ENCODE measurements around the gene MRPL22. TPM values are rescaled to one million over a fixed set of nuclear protein-coding genes. Genes with fewer than 3 reads are reported as not detected.
A peak's percentile ranks its signal among the peaks of the same experiment; 100 is the strongest.

The MRPL22 gene
- total RNA-seq: 10 to 100 TPM; 17.2 to 42.3 TPM
- 10 to 100 TPM; 35.6 to 36.0 TPM for polyA plus RNA-seq (ENCODE audit: insufficient read length in 2 of 2)
- long read RNA-seq, donor 1, transcript MRPL22-207 (7 exons, 3,176 nt): major isoform, 34 of 43 reads
- long read RNA-seq, donor 1, partial matches to known transcripts: 5 of 43 reads
- long read RNA-seq, donor 1, other reads (novel, unspliced or antisense): 0 of 43 reads
- long read RNA-seq, donor 2, transcript MRPL22-207 (7 exons, 3,176 nt): major isoform, 10 of 14 reads
- long read RNA-seq, donor 2, partial matches to known transcripts: 0 of 14 reads
- long read RNA-seq, donor 2, other reads (novel, unspliced or antisense): 0 of 14 reads
- long read RNA-seq, donor 3, transcript MRPL22-207 (7 exons, 3,176 nt): major isoform, 8 of 13 reads
- long read RNA-seq, donor 3, partial matches to known transcripts: 0 of 13 reads
- long read RNA-seq, donor 3, other reads (novel, unspliced or antisense): 0 of 13 reads
- long read RNA-seq, donor 4, transcript MRPL22-202 (6 exons, 784 nt): minor isoform, 12 of 108 reads
- long read RNA-seq, donor 4, transcript MRPL22-207 (7 exons, 3,176 nt): major isoform, 72 of 108 reads
- long read RNA-seq, donor 4, transcript MRPL22-201 (6 exons, 3,035 nt): minor isoform, 5 of 108 reads
- long read RNA-seq, donor 4, partial matches to known transcripts: 16 of 108 reads
- long read RNA-seq, donor 4, other reads (novel, unspliced or antisense): 0 of 108 reads

DNA sequence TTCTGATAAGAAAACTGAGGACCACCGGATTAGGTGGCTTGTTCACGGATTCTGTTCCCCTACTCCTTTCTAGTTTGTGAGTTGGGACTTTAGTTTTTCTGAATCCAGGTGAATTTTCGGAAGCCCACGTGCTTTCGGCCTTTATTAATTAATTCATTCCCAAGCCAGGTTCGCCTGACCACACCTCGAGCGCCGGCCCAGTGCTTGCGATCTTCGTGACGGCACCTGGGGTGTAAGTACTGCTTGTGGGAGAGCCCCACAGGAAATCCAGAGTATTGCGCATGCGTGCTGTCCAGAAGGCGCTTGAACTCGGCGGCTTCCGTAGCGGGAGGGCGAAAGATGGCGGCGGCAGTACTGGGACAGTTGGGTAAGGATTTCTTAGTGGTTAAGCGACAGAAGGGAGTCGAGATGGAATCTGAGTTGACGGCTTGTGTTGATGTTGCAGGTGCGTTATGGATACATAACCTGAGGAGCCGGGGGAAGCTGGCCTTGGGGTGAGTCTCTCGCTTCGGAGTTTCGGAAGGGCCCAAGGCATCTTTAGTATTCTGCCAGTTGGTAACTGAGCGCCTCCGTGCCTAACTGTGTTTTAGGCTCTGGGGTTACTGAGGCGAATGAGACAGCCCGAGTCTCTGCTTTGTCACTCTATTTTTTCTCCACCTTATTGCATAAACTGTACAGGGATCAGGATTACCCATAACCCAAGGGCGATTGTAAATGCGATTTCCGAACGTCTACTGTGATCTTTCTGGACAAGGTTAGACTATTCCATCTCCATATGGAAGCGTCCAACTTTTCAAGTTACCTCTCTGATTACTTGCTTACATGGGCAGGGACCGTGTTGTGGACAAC, at the start of gene MRPL22:
MRPL22 (plus strand) TSS at position 302 of the 849 bp plus-strand sequence; CDS start at position 340, 38 bp downstream.
- Histone ChIP-seq H3K27ac (ENCODE audit: low read depth, low read length) (peak within 1 kb of the TSS; percentile 79), H3K36me3 (ENCODE audit: control insufficient read depth, insufficient read depth, low read length) (peaks cover 2% of the 10 kb centered on the region), H3K4me1 (ENCODE audit: control insufficient read depth, insufficient read depth, low read length) (peaks cover 22% of the 10 kb centered on the region), H3K4me3 (ENCODE audit: low read depth, low read length) (peak within 1 kb of the TSS; percentile 68), H3K27me3 (ENCODE audit: control insufficient read depth, insufficient read depth, low read length) (no peaks in the 10 kb centered on the region), H3K9me3 (ENCODE audit: control insufficient read depth, insufficient read depth, low read length) (no peaks in the 10 kb centered on the region)
- 0% methylated on average over 31 of the region's 40 CpGs for WGBS (ENCODE audit: insufficient coverage)
- peak; percentile 87 to 98 (median 90) for DNase-seq (ENCODE audit: low read depth in 4 of 6, low spot score in 6 of 6)

DNA sequence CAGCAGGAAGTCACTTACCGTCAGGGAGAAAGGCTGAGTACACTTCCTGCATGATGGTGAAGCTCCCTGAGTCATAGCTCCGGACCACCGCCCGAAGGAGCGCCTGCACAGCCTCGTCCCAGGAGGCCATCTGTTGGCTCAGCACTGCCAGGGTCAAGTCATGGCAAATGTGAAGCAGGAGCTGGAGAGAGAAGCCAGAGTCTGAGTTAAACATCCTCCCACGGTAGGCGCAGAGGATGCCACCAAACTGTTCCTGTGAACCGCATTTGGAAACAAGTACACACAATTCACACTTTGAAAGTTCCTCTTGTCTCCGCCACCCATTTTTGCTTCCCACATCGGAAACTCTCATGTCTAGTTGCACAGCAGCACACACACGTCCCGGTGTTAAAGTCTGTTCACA, 48.5 kb upstream of the MRPL22 start:
- Histone ChIP-seq H3K4me1 (ENCODE audit: control insufficient read depth, insufficient read depth, low read length) (no peaks in the 10 kb centered on the region), H3K36me3 (ENCODE audit: control insufficient read depth, insufficient read depth, low read length) (peaks cover 62% of the 10 kb centered on the region), H3K9me3 (ENCODE audit: control insufficient read depth, insufficient read depth, low read length) (no peaks in the 10 kb centered on the region), H3K27ac (ENCODE audit: low read depth, low read length) (no peak overlapping the region), H3K4me3 (ENCODE audit: low read depth, low read length) (no peak overlapping the region), H3K27me3 (ENCODE audit: control insufficient read depth, insufficient read depth, low read length) (no peaks in the 10 kb centered on the region)
- 96% methylated on average over 12 of the region's 13 CpGs for WGBS (ENCODE audit: insufficient coverage)
- no peak for DNase-seq (ENCODE audit: low read depth in 4 of 6, low spot score in 6 of 6)

DNA sequence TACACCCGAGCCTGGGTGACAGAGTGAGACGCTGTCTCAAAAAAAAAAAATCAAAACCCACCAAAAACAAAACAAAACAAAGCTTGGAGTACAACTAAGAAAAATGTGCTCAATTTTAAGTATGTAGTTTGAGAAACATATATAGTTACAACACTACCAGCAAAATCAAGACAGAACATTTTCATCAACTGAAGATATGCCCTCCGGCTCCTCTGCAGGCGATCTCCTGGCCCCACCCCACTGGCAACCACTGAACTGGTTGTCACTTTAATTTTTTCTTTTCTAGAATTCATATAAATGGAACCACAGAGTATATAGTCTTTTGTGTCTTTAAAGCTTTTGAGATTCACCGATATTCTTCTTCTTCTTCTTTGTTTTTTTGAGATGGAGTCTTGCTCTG, 47.5 kb upstream of the MRPL22 start:
- Histone ChIP-seq H3K9me3 (ENCODE audit: control insufficient read depth, insufficient read depth, low read length) (no peaks in the 10 kb centered on the region), H3K4me3 (ENCODE audit: low read depth, low read length) (no peak overlapping the region), H3K36me3 (ENCODE audit: control insufficient read depth, insufficient read depth, low read length) (peaks cover 67% of the 10 kb centered on the region), H3K27me3 (ENCODE audit: control insufficient read depth, insufficient read depth, low read length) (no peaks in the 10 kb centered on the region), H3K4me1 (ENCODE audit: control insufficient read depth, insufficient read depth, low read length) (no peaks in the 10 kb centered on the region), H3K27ac (ENCODE audit: low read depth, low read length) (no peak overlapping the region)
- DNase-seq (ENCODE audit: low read depth in 4 of 6, low spot score in 6 of 6): no peak
- no CpG with 5 or more reads among the region's 5 CpGs for WGBS (ENCODE audit: insufficient coverage)

DNA sequence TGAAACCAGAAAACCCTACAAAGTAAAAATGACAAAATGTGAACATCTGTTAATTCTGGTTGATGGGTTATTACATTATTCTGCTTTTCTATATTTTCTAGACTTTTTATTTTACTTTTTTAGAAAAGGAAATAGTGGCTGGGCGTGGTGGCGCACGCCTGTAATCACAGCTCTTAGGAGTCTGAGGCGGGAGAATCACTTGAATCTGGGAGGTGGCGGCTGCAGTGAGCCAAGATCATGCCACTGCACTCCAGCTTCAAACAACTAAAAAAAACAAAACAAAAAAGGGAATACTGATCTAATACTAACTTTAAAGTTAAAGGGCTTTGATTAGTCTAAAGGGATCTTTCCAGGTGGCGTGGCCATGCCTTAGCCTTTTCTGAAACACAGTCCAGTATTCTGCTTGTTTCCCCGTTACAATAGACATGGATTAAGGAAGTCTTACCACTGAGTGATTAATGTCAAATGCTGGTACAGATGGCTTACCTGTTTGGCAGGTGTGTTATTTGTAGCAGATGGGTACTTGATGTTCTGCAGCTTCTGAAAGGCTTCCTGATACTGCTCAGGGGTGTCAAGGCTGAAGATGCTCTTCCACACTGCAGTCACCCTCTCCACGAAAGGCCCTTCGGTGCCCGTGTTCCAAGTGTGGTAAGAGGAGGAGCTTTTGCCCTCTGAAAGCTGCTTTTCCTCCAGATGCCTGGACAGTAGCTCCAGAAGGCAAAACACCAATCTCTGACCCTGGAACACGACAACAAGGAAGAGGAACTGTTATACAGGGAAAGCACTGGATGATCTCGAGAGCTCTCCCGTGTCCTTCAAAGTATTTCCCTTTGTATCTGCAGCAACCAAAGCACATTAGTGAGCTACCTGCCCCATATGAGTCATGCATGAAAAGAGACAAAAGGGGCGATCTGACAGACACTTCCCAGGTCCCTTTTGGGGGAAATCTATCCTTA, 45.0 kb upstream of the MRPL22 start:
- no peak overlapping the region for H3K4me3 ChIP-seq (ENCODE audit: low read depth, low read length)
- no peaks in the 10 kb centered on the region for H3K9me3 ChIP-seq (ENCODE audit: control insufficient read depth, insufficient read depth, low read length)
- no peak for DNase-seq (ENCODE audit: low read depth in 4 of 6, low spot score in 6 of 6)
- no peak overlapping the region for H3K27ac ChIP-seq (ENCODE audit: low read depth, low read length)
- no peaks in the 10 kb centered on the region for H3K27me3 ChIP-seq (ENCODE audit: control insufficient read depth, insufficient read depth, low read length)
- H3K4me1 ChIP-seq (ENCODE audit: control insufficient read depth, insufficient read depth, low read length): no peaks in the 10 kb centered on the region
- 73% methylated on average over 5 of the region's 14 CpGs for WGBS (ENCODE audit: insufficient coverage)
- peaks cover 61% of the 10 kb centered on the region for H3K36me3 ChIP-seq (ENCODE audit: control insufficient read depth, insufficient read depth, low read length)

DNA sequence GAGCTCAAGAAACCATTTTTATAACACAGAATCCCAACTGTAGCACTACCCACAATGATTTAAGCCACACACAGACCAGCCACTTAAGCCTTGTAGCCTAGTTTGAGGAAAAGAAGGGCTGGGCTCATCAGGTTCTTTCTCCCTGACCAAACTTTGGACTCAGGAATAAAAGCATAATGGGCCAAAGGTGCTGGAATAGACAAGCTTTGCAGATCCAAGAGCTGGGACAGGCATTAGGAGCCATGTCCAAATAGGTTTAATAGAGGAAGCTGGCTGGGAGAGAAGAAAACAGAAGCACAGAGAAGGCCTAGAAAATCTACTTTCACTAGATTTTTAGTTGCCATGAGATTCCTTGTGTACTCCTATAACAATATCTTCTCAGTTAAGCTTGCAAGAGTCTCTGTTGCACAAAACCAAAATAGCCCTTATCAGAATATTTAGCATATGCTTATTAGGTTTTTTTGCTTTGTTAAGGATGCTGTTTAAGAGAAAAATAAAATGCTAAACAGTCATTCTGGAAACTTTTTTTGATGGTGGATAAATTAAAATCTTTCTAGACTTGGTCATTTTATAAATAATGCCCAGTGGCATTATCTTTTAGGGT, 44.2 kb upstream of the MRPL22 start:
- H3K4me1 ChIP-seq (ENCODE audit: control insufficient read depth, insufficient read depth, low read length): no peaks in the 10 kb centered on the region
- no peak for DNase-seq (ENCODE audit: low read depth in 4 of 6, low spot score in 6 of 6)
- H3K4me3 ChIP-seq (ENCODE audit: low read depth, low read length): no peak overlapping the region
- H3K36me3 ChIP-seq (ENCODE audit: control insufficient read depth, insufficient read depth, low read length): peaks cover 54% of the 10 kb centered on the region
- H3K27ac ChIP-seq (ENCODE audit: low read depth, low read length): no peak overlapping the region
- H3K27me3 ChIP-seq (ENCODE audit: control insufficient read depth, insufficient read depth, low read length): no peaks in the 10 kb centered on the region
- no peaks in the 10 kb centered on the region for H3K9me3 ChIP-seq (ENCODE audit: control insufficient read depth, insufficient read depth, low read length)

DNA sequence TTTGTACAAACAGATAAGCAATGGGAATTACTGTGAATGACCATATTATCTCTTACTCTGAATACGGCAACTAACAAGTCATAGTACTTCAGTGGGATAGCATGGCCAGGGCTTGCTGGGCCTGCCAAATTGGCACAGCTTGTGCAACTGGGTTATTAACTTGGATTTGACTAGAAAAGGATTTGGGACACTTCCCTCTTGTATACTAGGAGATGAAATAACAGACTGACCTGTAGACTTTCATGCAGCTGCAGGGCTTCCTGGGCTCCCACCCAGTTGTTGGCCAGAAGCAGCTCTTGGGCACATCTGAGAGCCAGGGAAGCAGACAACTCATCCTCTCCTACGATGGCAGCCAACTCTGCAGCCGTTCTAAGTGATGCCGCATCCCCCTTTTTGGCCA, 42.7 kb upstream of the MRPL22 start:
- H3K36me3 ChIP-seq (ENCODE audit: control insufficient read depth, insufficient read depth, low read length): peaks cover 49% of the 10 kb centered on the region
- WGBS (ENCODE audit: insufficient coverage): 100% methylated on average over 1 of the region's 4 CpGs
- H3K9me3 ChIP-seq (ENCODE audit: control insufficient read depth, insufficient read depth, low read length): no peaks in the 10 kb centered on the region
- DNase-seq (ENCODE audit: low read depth in 4 of 6, low spot score in 6 of 6): peak in 1 of 6 donors; percentile 7
- H3K4me1 ChIP-seq (ENCODE audit: control insufficient read depth, insufficient read depth, low read length): no peaks in the 10 kb centered on the region
- no peaks in the 10 kb centered on the region for H3K27me3 ChIP-seq (ENCODE audit: control insufficient read depth, insufficient read depth, low read length)
- no peak overlapping the region for H3K4me3 ChIP-seq (ENCODE audit: low read depth, low read length)
- H3K27ac ChIP-seq (ENCODE audit: low read depth, low read length): no peak overlapping the region

DNA sequence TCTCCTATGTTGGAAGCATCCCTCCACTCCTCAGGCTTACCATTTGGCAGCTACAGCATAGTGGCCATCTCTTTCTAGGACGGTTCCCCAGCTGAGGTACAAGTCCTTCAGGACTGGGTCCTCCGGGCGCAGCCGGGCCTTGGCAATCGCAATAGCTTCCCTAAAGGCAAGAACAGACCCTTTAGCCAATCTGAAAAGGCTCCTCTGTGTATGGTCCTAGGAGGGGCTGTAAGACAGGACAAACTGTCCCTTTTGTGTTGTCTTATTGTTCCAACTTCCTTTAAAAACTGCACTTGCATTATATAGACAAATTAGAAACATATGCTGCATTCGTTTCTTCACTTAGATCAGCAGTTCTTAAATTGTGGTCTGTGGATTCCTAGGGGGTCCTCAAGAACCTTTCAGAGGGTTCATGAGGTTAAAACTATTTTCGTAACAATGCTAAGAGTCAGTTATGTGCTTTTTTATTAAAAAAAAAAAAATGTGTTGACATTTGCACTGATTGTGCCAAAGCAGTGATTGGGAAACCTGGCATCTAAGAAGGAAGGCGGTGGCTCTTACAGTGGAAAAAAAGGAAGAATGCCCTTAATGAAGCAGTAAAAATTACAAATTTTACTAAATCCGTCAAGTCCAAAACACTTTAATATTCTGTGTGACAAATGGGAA, 41.6 kb upstream of the MRPL22 start:
- no peak overlapping the region for H3K4me3 ChIP-seq (ENCODE audit: low read depth, low read length)
- H3K9me3 ChIP-seq (ENCODE audit: control insufficient read depth, insufficient read depth, low read length): no peaks in the 10 kb centered on the region
- no peak overlapping the region for H3K27ac ChIP-seq (ENCODE audit: low read depth, low read length)
- H3K4me1 ChIP-seq (ENCODE audit: control insufficient read depth, insufficient read depth, low read length): no peaks in the 10 kb centered on the region
- no peak for DNase-seq (ENCODE audit: low read depth in 4 of 6, low spot score in 6 of 6)
- peaks cover 41% of the 10 kb centered on the region for H3K36me3 ChIP-seq (ENCODE audit: control insufficient read depth, insufficient read depth, low read length)
- 87% methylated on average over 6 of the region's 9 CpGs for WGBS (ENCODE audit: insufficient coverage)
- H3K27me3 ChIP-seq (ENCODE audit: control insufficient read depth, insufficient read depth, low read length): no peaks in the 10 kb centered on the region

DNA sequence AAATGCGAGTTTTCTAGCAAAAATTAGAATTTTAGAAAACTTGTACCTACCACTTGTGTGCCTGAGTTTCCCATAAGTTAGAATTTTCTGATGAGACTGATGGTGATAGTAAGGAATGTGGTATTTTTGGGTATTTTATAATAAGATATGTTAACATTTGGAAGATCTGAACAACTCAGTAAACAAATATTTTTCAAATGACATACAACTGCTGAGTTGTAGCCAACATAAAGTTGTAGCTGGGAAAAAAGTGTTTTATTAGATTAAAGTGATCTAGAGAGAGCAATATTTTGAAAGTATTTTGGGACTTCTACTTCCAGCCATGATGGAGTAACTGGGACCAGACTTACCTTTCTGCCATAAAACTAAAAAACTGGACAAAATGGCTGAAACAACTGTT, 40.8 kb upstream of the MRPL22 start:
- WGBS (ENCODE audit: insufficient coverage): no CpG with 5 or more reads among the region's 1 CpG
- peaks cover 47% of the 10 kb centered on the region for H3K36me3 ChIP-seq (ENCODE audit: control insufficient read depth, insufficient read depth, low read length)
- H3K4me3 ChIP-seq (ENCODE audit: low read depth, low read length): no peak overlapping the region
- DNase-seq (ENCODE audit: low read depth in 4 of 6, low spot score in 6 of 6): no peak
- H3K4me1 ChIP-seq (ENCODE audit: control insufficient read depth, insufficient read depth, low read length): no peaks in the 10 kb centered on the region
- H3K27me3 ChIP-seq (ENCODE audit: control insufficient read depth, insufficient read depth, low read length): no peaks in the 10 kb centered on the region
- H3K9me3 ChIP-seq (ENCODE audit: control insufficient read depth, insufficient read depth, low read length): no peaks in the 10 kb centered on the region
- H3K27ac ChIP-seq (ENCODE audit: low read depth, low read length): no peak overlapping the region

Measured in spinal cord (tissue), 10 donors.